AG09309 (cell line): ENCODE data around the gene L3MBTL4.
"Not testable (repeated sequence)": the region's sequence is repeated elsewhere in the genome, so short reads cannot be mapped to it uniquely, and the experiment has no call there.

Experiments
- DNase-seq: peaks from one replicate; pipeline ENCODE4 v3.0.0-alpha.2; 2010; ENCODE audit warnings: low read depth
- H3K4me3 ChIP-seq: 2 replicates; pipeline ENCODE4 v1.5.1; 2011; ENCODE audit warnings: mild to moderate bottlenecking, low read depth, low read length, moderate library complexity; ENCODE audit not compliant: control insufficient read depth
- CTCF ChIP-seq: IDR thresholded peaks from 2 replicates; pipeline ENCODE4 v1.5.1; 2011; ENCODE audit warnings: mild to moderate bottlenecking, low read depth, low read length, inconsistent platforms; ENCODE audit not compliant: insufficient read depth, control insufficient read depth; ENCODE audit errors: missing control alignments

Gene L3MBTL4

GRCh38 chr18:6202861-6203260 is 211.8 kb downstream of the L3MBTL4 start:
- no peak for TF ChIP-seq CTCF
- no peak overlapping the region for H3K4me3 ChIP-seq
- DNase-seq: no peak

- no peak for TF ChIP-seq CTCF
- no peak overlapping the region for H3K4me3 ChIP-seq
- DNase-seq: no peak
These were observed 214.4 kb downstream of the L3MBTL4 start for GRCh38 chr18:6200204-6200774.

- TF ChIP-seq CTCF: no peak
These were observed 214.9 kb downstream of the L3MBTL4 start for GRCh38 chr18:6199777-6200176.

GRCh38 chr18:6198585-6198984 is 216.1 kb downstream of the L3MBTL4 start:
- TF ChIP-seq CTCF: no peak
- no peak overlapping the region for H3K4me3 ChIP-seq
- DNase-seq: no peak

More at GRCh38 chr18:6199777-6200176, 214.9 kb downstream of the L3MBTL4 start:
- no peak for DNase-seq
- no peak overlapping the region for H3K4me3 ChIP-seq

- no peak for TF ChIP-seq CTCF
- H3K4me3 ChIP-seq: no peak overlapping the region
- no peak for DNase-seq
These were observed 220.1 kb downstream of the L3MBTL4 start for GRCh38 chr18:6194640-6195039.

GRCh38 chr18:6185782-6186181 is 228.9 kb downstream of the L3MBTL4 start:
- not testable (repeated sequence) for DNase-seq, H3K4me3 ChIP-seq

GRCh38 chr18:6174983-6175745 is 239.5 kb downstream of the L3MBTL4 start:
- no peak for TF ChIP-seq CTCF
- H3K4me3 ChIP-seq: no peak overlapping the region
- no peak for DNase-seq
